Pancreas (tissue), 10 donors: ENCODE results near the gene TRAPPC3L. TPM values are rescaled to one million over a fixed set of nuclear protein-coding genes. Genes with fewer than 3 reads are reported as not detected.
"Not testable (repeated sequence)": the region's sequence is repeated elsewhere in the genome, so short reads cannot be mapped to it uniquely, and the experiment has no call there.

ENCODE experiments used
- ATAC-seq, 4 donors: fragments of 200-7000 bp; cut with Tn5 transposase; one replicate each; pipeline versions ENCODE4 v1.8.0 to v1.9.1; 2020; ENCODE audit warnings: mild to moderate bottlenecking in 4 of 4, moderate library complexity in 4 of 4
- DNase-seq, 6 donors: peaks; one replicate each; pipeline ENCODE4 v3.0.0-alpha.2; 2020
- FAIRE-seq: peaks from 2 replicates; lab custom pipeline; 2012; peaks lifted over from hg19 to GRCh38; lab: Jason Lieb, UNC
- H3K27ac ChIP-seq, 4 donors: fragments of 200-600 bp; sonication (generic); 1 replicate in 3 of 4; 2 replicates in 1 of 4; pipeline versions ENCODE4 v1.5.0 to v1.8.0; 2020
- H3K27me3 ChIP-seq, 4 donors: fragments of 200-600 bp; one replicate each; pipeline ENCODE4 v1.8.0; 2021
- H3K36me3 ChIP-seq, 3 donors: fragments of 200-600 bp; sonication (generic) in 1 of 3; one replicate each; pipeline versions ENCODE4 v1.5.0 to v1.8.0; 2020 to 2021
- H3K4me1 ChIP-seq, 3 donors: fragments of 200-600 bp; one replicate each; pipeline ENCODE4 v1.8.0; 2021
- H3K4me3 ChIP-seq, 4 donors: fragments of 200-600 bp; sonication (generic) in 2 of 4; one replicate each; pipeline versions ENCODE4 v1.5.0 to v1.8.0; 2020 to 2021
- H3K9me3 ChIP-seq, 4 donors: fragments of 200-600 bp; one replicate each; pipeline ENCODE4 v1.8.0; 2021
- CTCF ChIP-seq, 4 donors: fragments of 200-600 bp; sonication (generic) in 3 of 4; IDR thresholded peaks; one replicate each; pipeline versions ENCODE4 v1.5.0 to v1.8.0; 2021; ENCODE audit warnings: antibody characterized with exemption in 4 of 4
- WGBS, 2 donors: extraction: QIAGEN DNeasy Blood & Tissue Kit; methylation state at CpG; one replicate each; pipeline ENCODE4 v1.1.7; 2013; 5-methylcytosine and 5-hydroxymethylcytosine counted together
- intact Hi-C, 3 donors: fragments of 100-400 bp; cut with DNase I; formaldehyde crosslinking; loops; one replicate each; pipeline versions ENCODE4 v1.11.1 to v1.14.2; 2022
- polyA plus RNA-seq, 2 donors: library from polyadenylated mRNA; stranded (reverse); fragments of 200-250 nt; gene quantifications; one replicate each; pipeline ENCODE4 v1.2.3, GENCODE V29; 2013
- total RNA-seq, 6 donors: library from RNA; stranded (reverse); fragmentation: NEBNext Ultra II Directional in 4 of 6; extraction: Animal tissue kit (Norgen Biotek cat#: 25700) in 4 of 6; gene quantifications; one replicate each; pipeline versions ENCODE4 v1.2.1 to v1.2.4, GENCODE V29; 2021 to 2023
- donor health status: healthy with polysubstance abuse.
- donor health status: DM: no; HTN: no; CAD: no; lungs with moderate emphysema.
- donor health status: DM: no; HTN: no; CAD: no.
- donor health status: control.
- donor health status: control.
- donor health status: Bipolar disorder and iron deficiency.
- donor health status: DM: yes; HTN: yes; CAD: no.
- donor health status: DM: no; HTN: no; CAD: no.
- donor health status: DM: no; HTN: no; CAD: no.
- donor health status: DM: yes; HTN: yes; CAD: no.

Gene TRAPPC3L
- total and polyA plus RNA-seq, 8 donors = 0.12 TPM; not detected in 7

- DNase-seq (no peak), FAIRE-seq (no peak), ATAC-seq (no peak)
- no peak for TF ChIP-seq CTCF (IDR thresholded peaks at IDR 0.05)
- Histone ChIP-seq H3K27me3 (no peaks in the 10 kb centered on the region), H3K9me3 (no peaks in the 10 kb centered on the region), H3K4me1 (no peaks in the 10 kb centered on the region), H3K4me3 (no peak overlapping the region), H3K36me3 (no peaks in the 10 kb centered on the region), H3K27ac (no peak overlapping the region)
- intact Hi-C loops = no loop called here
These were observed 37.0 kb downstream of the TRAPPC3L start for GRCh38 chr6:116508527-116508926.

- ATAC-seq (no peak), DNase-seq (no peak), FAIRE-seq (no peak)
- Histone ChIP-seq H3K36me3 (no peaks in the 10 kb centered on the region), H3K4me1 (no peaks in the 10 kb centered on the region), H3K9me3 (no peaks in the 10 kb centered on the region), H3K27ac (no peak overlapping the region), H3K4me3 (no peak overlapping the region), H3K27me3 (no peaks in the 10 kb centered on the region)
- 74% methylated on average over 3 of the region's 3 CpGs for WGBS, 2 donors
- TF ChIP-seq CTCF (IDR thresholded peaks at IDR 0.05) = no peak
- intact Hi-C loops = no loop called here
These were observed 38.2 kb downstream of the TRAPPC3L start for GRCh38 chr6:116507324-116507723.

GRCh38 chr6:116500969-116501433 lies 44.5 kb downstream of the TRAPPC3L start:
- DNase-seq = no peak
- Histone ChIP-seq H3K4me3 (no peak overlapping the region), H3K27ac (no peak overlapping the region), H3K27me3 (no peaks in the 10 kb centered on the region), H3K9me3 (no peaks in the 10 kb centered on the region), H3K4me1 (no peaks in the 10 kb centered on the region), H3K36me3 (no peaks in the 10 kb centered on the region)
- TF ChIP-seq CTCF (IDR thresholded peaks at IDR 0.05) = no peak
- WGBS, 2 donors = 66 to 70% methylated on average over 9 of the region's 9 CpGs
- no peak for FAIRE-seq
- ATAC-seq = no peak
- intact Hi-C loops = no loop called here

- Histone ChIP-seq H3K27me3 (no peaks in the 10 kb centered on the region), H3K4me3 (no peak overlapping the region), H3K27ac (no peak overlapping the region), H3K4me1 (no peaks in the 10 kb centered on the region), H3K36me3 (no peaks in the 10 kb centered on the region), H3K9me3 (no peaks in the 10 kb centered on the region)
- TF ChIP-seq CTCF (IDR thresholded peaks at IDR 0.05) = no peak
- DNase-seq = no peak
- WGBS, 2 donors = 64% methylated on average over 3 of the region's 3 CpGs
- intact Hi-C loops = no loop called here
- no peak for FAIRE-seq
- ATAC-seq = no peak
These were observed 48.3 kb downstream of the TRAPPC3L start for GRCh38 chr6:116497113-116497676.

GRCh38 chr6:116495161-116495560 lies 50.3 kb downstream of the TRAPPC3L start:
- intact Hi-C loops, H3K9me3 ChIP-seq, H3K4me1 ChIP-seq, H3K27ac ChIP-seq, ATAC-seq, DNase-seq, H3K4me3 ChIP-seq, FAIRE-seq, H3K36me3 ChIP-seq, H3K27me3 ChIP-seq: not testable (repeated sequence)
- WGBS, 2 donors = 84 to 96% methylated on average over 1 of the region's 1 CpG
